ENCODE results near the gene LPAR4. TPM values are rescaled to one million over a fixed set of nuclear protein-coding genes. Genes with fewer than 3 reads are reported as not detected.

The LPAR4 gene
- total RNA-seq, 1 experiment from 2014 or later, result 6.4 TPM

DNA sequence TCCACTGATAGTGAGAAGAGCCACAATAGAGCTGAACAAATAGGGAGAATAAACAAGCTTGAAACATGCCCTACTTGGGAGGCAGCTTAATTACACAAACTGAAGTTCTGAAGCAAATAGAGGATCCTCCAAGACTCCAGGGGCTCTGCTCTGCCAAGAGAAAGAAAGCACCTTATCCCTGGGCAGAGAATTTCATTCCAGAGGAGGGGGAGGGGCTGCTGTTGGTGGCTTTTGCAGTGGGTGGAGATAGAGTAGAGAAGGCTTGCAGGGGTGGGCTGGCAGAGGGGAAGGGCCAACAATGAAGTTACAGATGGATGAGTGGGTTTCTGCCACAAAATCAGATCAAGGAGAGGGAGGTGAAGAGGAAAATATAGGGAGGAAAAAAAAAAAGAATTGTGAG is 1.0 kb upstream of the LPAR4 start:
- Histone ChIP-seq H2BK15ac (ENCODE audit: low read depth, low read length) (no peak overlapping the region), H3K14ac (ENCODE audit: insufficient read depth, low read length) (no peak overlapping the region), H2AK5ac (ENCODE audit: insufficient read length, low read length) (no peak overlapping the region), H3K18ac (ENCODE audit: insufficient read length, low read depth, low read length) (no peak overlapping the region), H3K4me2 (ENCODE audit: insufficient read depth, insufficient read length, low read length) (no peak overlapping the region), H2AFZ (ENCODE audit: low read length) (no peak overlapping the region), H4K5ac (ENCODE audit: insufficient read length, low read depth, low read length) (no peak overlapping the region), H2BK20ac (ENCODE audit: low read depth, low read length, poor library complexity, severe bottlenecking) (no peak overlapping the region), H3K9me3 (ENCODE audit: control insufficient read depth, low read depth, low read length) (peaks cover 6% of the 10 kb centered on the region), H3K27ac (ENCODE audit: insufficient read length, low read depth, low read length) (no peak overlapping the region), H3K23me2 (ENCODE audit: insufficient read length, low read depth, low read length, poor library complexity, severe bottlenecking) (no peaks in the 10 kb centered on the region), H3K56ac (ENCODE audit: insufficient read length, low read depth, low read length) (no peak overlapping the region), H3K9ac (ENCODE audit: extremely low read depth, insufficient read length, low read length) (no peak overlapping the region), H2BK120ac (ENCODE audit: low read depth, low read length, poor library complexity, severe bottlenecking) (no peak overlapping the region), H3K4ac (ENCODE audit: low read depth, low read length) (no peak overlapping the region), H3K27me3 (ENCODE audit: insufficient read depth, low read length) (no peaks in the 10 kb centered on the region), H3K79me1 (ENCODE audit: insufficient read depth, low read depth, low read length, poor library complexity, severe bottlenecking) (no peaks in the 10 kb centered on the region), H2BK12ac (ENCODE audit: insufficient read length, low read depth, low read length) (no peak overlapping the region), H4K91ac (ENCODE audit: insufficient read length, low read depth, low read length) (no peak overlapping the region), H4K20me1 (ENCODE audit: control insufficient read depth, insufficient read depth, insufficient read length) (no peaks in the 10 kb centered on the region), H4K8ac (replicated peaks; ENCODE audit: insufficient read length, low read depth, low read length) (no peak overlapping the region), H3K4me1 (ENCODE audit: insufficient read depth, low read length) (peaks cover 2% of the 10 kb centered on the region; the same call in 1 of the 2 replicates), H3K23ac (ENCODE audit: insufficient read length, low read depth, low read length) (no peak overlapping the region), H3T11ph (ENCODE audit: low read length) (no peak overlapping the region), H2BK5ac (ENCODE audit: insufficient read length, low read length) (no peak overlapping the region), H3K79me2 (ENCODE audit: insufficient read depth, low read length) (no peaks in the 10 kb centered on the region)
- Mint-ChIP-seq H3K27ac (peak overlapping the region in 2 of 3 experiments; percentile 73 to 76; a peak in 5 of 7 replicates), H3K9me3 (peaks cover 56 to 58% of the 10 kb centered on the region in 2 experiments), H3K36me3 (ENCODE audit: insufficient read depth in 1 of 3, low read depth in 3 of 3) (peaks cover 0 to 4% (median 0%) of the 10 kb centered on the region in 3 experiments; a peak in 4 of 7 replicates), H3K27me3 (ENCODE audit: low read depth) (no peaks in the 10 kb centered on the region; the same call in 1 of the 2 replicates), H3K4me1 (peaks cover 34% of the 10 kb centered on the region in 2 experiments), H3K4me3 (peak overlapping the region; percentile 19 to 67)
- TF ChIP-seq, protein P1, sequence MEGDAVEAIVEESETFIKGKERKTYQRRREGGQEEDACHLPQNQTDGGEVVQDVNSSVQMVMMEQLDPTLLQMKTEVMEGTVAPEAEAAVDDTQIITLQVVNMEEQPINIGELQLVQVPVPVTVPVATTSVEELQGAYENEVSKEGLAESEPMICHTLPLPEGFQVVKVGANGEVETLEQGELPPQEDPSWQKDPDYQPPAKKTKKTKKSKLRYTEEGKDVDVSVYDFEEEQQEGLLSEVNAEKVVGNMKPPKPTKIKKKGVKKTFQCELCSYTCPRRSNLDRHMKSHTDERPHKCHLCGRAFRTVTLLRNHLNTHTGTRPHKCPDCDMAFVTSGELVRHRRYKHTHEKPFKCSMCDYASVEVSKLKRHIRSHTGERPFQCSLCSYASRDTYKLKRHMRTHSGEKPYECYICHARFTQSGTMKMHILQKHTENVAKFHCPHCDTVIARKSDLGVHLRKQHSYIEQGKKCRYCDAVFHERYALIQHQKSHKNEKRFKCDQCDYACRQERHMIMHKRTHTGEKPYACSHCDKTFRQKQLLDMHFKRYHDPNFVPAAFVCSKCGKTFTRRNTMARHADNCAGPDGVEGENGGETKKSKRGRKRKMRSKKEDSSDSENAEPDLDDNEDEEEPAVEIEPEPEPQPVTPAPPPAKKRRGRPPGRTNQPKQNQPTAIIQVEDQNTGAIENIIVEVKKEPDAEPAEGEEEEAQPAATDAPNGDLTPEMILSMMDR (conservative IDR thresholded peaks at IDR 0.05), result no peak
- peak; percentile 48 for DNase-seq
